MM.1S (cell line): ENCODE measurements around the gene PCDHA4.

Experiments
- DNase-seq: peaks from one replicate; pipeline ENCODE4 v3.0.0-alpha.2; 2015
- H2AFZ ChIP-seq: fragments of 300-600 bp; sonication (generic); 2 replicates; pipeline ENCODE4 v1.6.0; 2016; ENCODE audit warnings: antibody characterized with exemption, low read length
- H3F3A ChIP-seq: fragments of 300-600 bp; sonication (generic); 2 replicates; pipeline ENCODE4 v1.6.1; 2016; ENCODE audit warnings: mild to moderate bottlenecking, antibody characterized with exemption, low read length, moderate library complexity, mixed read lengths; ENCODE audit not compliant: insufficient read depth
- H3K27ac ChIP-seq: fragments of 300-600 bp; sonication (generic); 2 replicates; pipeline ENCODE4 v1.5.1; 2016; ENCODE audit warnings: mild to moderate bottlenecking, low read length
- H3K27me3 ChIP-seq: fragments of 300-600 bp; sonication (generic); replicated peaks from 2 replicates; pipeline ENCODE4 v1.6.0; 2016; ENCODE audit warnings: low read length; ENCODE audit not compliant: insufficient read depth
- H3K36me3 ChIP-seq: fragments of 300-600 bp; sonication (generic); replicated peaks from 2 replicates; pipeline ENCODE4 v1.6.1; 2016; ENCODE audit warnings: mild to moderate bottlenecking, low read length, mixed read lengths; ENCODE audit not compliant: insufficient read depth
- H3K4me1 ChIP-seq: fragments of 300-600 bp; sonication (generic); 2 replicates; pipeline ENCODE4 v1.6.1; 2016; ENCODE audit warnings: low read length, mixed read lengths
- H3K4me2 ChIP-seq: fragments of 300-600 bp; sonication (generic); 2 replicates; pipeline ENCODE4 v1.6.0; 2016; ENCODE audit warnings: low read depth, low read length
- H3K4me3 ChIP-seq: fragments of 300-600 bp; sonication (generic); 2 replicates; pipeline ENCODE4 v1.5.1; 2016; ENCODE audit warnings: low read length, mixed read lengths
- H3K79me2 ChIP-seq: fragments of 300-600 bp; sonication (generic); 2 replicates; pipeline ENCODE4 v1.6.1; 2016; ENCODE audit warnings: mixed run types, low read length, mixed read lengths
- H3K9ac ChIP-seq: fragments of 300-600 bp; sonication (generic); 2 replicates; pipeline ENCODE4 v1.6.1; 2016; ENCODE audit warnings: low read length, mixed read lengths
- H3K9me2 ChIP-seq: fragments of 300-600 bp; sonication (generic); replicated peaks from 2 replicates; pipeline ENCODE4 v1.6.1; 2016; ENCODE audit warnings: mild to moderate bottlenecking, low read length, mixed read lengths; ENCODE audit not compliant: insufficient read depth
- H3K9me3 ChIP-seq: fragments of 300-600 bp; sonication (generic); replicated peaks from 2 replicates; pipeline ENCODE4 v1.6.1; 2016; ENCODE audit warnings: mild to moderate bottlenecking, low read length, mixed read lengths; ENCODE audit not compliant: insufficient read depth
- H4K20me1 ChIP-seq: fragments of 300-600 bp; sonication (generic); 2 replicates; pipeline ENCODE4 v1.6.1; 2016; ENCODE audit warnings: mild to moderate bottlenecking, low read length, moderate library complexity, mixed read lengths; ENCODE audit not compliant: insufficient read depth
- CTCF ChIP-seq: fragments of 300-600 bp; sonication (generic); IDR thresholded peaks from 2 replicates; pipeline ENCODE4 v1.5.1; 2016; ENCODE audit warnings: antibody characterized with exemption, low read length, mixed read lengths
- EZH2 ChIP-seq: fragments of 300-600 bp; sonication (generic); optimal IDR thresholded peaks from 2 replicates; pipeline ENCODE3; 2017; ENCODE audit warnings: low read depth, mild to moderate bottlenecking, antibody characterized with exemption, low read length, mixed read lengths
- EZH2phosphoT487 ChIP-seq: fragments of 300-600 bp; sonication (generic); IDR thresholded peaks from 2 replicates; pipeline ENCODE4 v1.6.1; 2018; ENCODE audit warnings: antibody characterized with exemption, low read length

Gene PCDHA4

GRCh38 chr5:140857987-140858240 lies 51.0 kb downstream of the PCDHA4 start:
- Histone ChIP-seq H3K4me1 (no peaks in the 10 kb centered on the region), H4K20me1 (no peaks in the 10 kb centered on the region), H3K27ac (no peak overlapping the region), H2AFZ (no peak overlapping the region), H3K9me3 (no peaks in the 10 kb centered on the region), H3K9me2 (no peaks in the 10 kb centered on the region), H3F3A (no peaks in the 10 kb centered on the region), H3K4me3 (no peak overlapping the region), H3K36me3 (no peaks in the 10 kb centered on the region), H3K79me2 (no peaks in the 10 kb centered on the region), H3K9ac (no peak overlapping the region), H3K4me2 (no peak overlapping the region), H3K27me3 (no peaks in the 10 kb centered on the region)
- no peak for DNase-seq
- TF ChIP-seq EZH2phosphoT487 (no peak), EZH2 (no peak), CTCF (no peak)

GRCh38 chr5:140862441-140863295 lies 55.8 kb downstream of the PCDHA4 start:
- Histone ChIP-seq H2AFZ (no peak overlapping the region), H3F3A (no peaks in the 10 kb centered on the region), H3K27ac (no peak overlapping the region), H3K9me2 (no peaks in the 10 kb centered on the region), H3K9me3 (no peaks in the 10 kb centered on the region), H4K20me1 (no peaks in the 10 kb centered on the region), H3K4me2 (no peak overlapping the region), H3K4me3 (no peak overlapping the region), H3K36me3 (no peaks in the 10 kb centered on the region), H3K9ac (no peak overlapping the region), H3K79me2 (no peaks in the 10 kb centered on the region), H3K27me3 (no peaks in the 10 kb centered on the region), H3K4me1 (no peaks in the 10 kb centered on the region)
- no peak for TF ChIP-seq EZH2
- no peak for TF ChIP-seq CTCF
- no peak for TF ChIP-seq EZH2phosphoT487
- DNase-seq = no peak
